GM18858 (cell line): Measurements from ENCODE around the gene PPP1R17.

Experiments
- ATAC-seq: cut with Tn5 transposase; IDR thresholded peaks from one replicate; pipeline ENCODE4 v1.9.1; 2021; ENCODE audit not compliant: unreplicated experiment

PPP1R17 gene

GRCh38 chr7:31687024-31687748, at the start of gene PPP1R17:
Gene PPP1R17 (plus strand): TSS chr7:31687215. CDS start chr7:31692442, 5,227 bp downstream.
- no peak for ATAC-seq

GRCh38 chr7:31640381-31640780, 46.6 kb upstream of the PPP1R17 start:
- ATAC-seq: no peak

DNA sequence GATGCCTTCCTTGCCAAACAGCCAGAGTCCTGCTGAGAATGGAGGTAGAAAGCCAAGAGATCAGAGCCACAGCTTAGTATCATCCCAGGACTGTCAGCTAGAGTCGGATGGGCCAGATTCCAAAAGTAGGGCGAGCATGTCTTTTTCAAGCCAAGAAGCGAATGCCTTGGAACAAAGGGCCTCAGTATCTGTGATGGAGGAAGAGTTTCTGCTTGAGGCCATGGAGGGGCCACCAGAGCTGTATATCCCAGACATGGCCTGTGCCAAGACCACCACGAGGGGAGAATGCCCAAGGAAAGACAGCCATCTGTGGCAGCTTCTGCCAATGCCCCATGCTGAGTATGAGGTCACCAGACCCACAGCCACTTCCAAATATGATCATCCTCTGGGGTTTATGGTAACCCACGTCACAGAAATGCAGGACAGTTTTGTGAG, 44.3 kb upstream of the PPP1R17 start:
- ATAC-seq: no peak

GRCh38 chr7:31646942-31647341, 40.1 kb upstream of the PPP1R17 start:
- no peak for ATAC-seq

DNA sequence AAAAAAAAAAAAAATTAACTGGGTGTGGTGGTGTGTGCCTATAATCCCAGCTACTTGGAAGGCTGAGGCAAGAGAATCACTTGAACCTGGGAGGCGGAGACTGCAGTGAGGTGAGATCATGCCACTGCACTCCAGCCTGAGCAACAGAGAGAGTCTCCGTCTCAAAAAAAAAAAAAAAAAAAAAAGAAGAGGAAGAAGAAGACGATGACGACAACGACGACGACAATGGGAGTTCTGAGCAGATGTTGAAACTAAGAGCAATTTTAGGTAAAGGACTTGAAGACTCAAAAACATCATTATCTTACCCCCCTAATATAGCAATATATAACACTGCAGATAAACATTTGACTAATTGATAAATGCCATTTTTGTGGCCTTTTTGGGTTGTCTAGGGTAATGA, 39.5 kb upstream of the PPP1R17 start:
- ATAC-seq: no peak

DNA sequence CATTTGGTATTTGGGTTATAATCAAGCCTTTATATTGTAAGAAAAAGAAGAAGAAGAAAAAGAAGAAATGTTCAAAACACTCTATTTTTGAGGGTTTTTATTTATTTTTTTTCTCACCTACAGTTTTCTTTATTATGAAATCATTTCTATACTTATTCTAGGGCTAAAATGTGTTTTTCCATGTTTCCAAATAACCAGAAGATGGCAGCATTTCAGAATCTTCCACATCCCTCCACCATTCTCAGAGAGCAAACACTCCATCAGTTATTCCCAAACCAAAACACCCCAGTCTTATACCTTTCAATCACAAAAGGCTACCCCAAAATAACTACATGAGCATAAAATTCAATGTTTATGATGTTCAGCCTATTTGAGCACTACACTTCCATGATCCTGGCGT, 38.7 kb upstream of the PPP1R17 start:
- no peak for ATAC-seq

GRCh38 chr7:31648880-31649279, 38.1 kb upstream of the PPP1R17 start:
- no peak for ATAC-seq

DNA sequence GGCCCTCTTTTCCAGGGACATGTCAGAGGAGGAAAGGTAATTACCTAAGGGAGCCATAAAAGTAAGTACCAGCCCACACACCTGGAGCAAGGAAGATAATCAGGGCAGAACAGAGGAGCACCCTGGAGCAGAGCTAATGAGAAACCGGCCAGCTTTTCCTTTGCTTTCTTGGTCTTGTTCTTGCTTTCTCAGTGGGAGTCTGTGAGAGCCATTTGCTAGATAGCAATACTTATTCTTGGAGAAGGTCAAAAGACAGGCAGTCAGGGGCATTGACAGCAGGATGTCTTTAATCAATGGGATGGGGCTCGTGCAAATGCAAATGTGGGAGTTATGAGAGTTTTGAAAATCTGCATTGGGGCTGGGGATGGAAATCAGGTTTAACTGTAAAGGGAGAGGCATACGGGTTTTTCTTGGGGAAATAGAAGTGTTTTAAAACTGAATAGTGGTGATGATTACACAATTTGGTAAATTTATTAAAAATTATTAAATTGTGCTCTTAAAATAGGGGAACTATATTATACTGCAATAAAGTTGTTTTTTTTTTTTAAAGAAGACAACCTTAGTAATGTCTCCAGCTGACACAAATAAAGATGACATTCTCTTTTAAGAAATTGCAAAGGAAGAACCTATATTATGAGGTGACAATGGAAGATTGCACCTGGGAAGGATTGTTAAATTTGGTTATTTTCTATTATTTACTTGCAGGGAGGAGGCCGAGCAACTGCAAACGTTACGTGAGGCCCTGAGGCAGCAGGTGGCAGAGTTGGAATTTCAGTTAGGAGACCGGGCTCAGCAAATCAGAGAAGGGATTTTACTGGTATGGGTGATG, 35.6 kb upstream of the PPP1R17 start:
- no peak for ATAC-seq

DNA sequence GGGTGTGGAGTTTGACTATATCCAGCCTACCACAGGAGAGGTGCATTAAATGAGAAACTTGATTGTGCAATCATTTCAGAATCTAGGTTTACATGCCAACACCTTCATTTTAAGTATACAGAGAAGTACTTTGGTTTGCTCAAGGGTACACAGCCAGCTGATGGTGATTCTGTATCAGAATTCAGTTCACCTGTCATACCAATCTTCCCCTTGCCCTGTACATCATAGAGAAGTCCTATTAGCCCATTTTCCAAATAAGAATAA, 35.0 kb upstream of the PPP1R17 start:
- no peak for ATAC-seq

DNA sequence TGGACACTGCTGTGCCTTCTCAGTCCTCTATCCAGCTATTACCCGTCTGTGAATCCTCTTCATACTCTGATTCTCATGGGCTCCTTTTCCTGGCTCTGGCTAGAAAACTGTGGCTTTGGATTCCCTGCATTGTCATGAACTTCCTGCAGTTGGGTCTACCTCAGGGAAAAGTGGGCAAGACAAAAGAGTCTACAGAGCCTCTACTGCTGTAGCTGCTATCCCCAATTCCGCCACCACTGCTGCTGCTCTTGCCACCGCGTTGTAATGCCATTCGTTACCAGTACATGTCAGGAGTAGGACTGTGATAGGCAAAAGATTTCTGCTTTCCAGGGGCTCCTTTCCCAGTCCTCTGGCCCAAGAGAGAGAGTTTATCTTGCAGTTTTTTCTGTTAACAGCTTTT, 23.9 kb upstream of the PPP1R17 start:
- ATAC-seq: no peak

DNA sequence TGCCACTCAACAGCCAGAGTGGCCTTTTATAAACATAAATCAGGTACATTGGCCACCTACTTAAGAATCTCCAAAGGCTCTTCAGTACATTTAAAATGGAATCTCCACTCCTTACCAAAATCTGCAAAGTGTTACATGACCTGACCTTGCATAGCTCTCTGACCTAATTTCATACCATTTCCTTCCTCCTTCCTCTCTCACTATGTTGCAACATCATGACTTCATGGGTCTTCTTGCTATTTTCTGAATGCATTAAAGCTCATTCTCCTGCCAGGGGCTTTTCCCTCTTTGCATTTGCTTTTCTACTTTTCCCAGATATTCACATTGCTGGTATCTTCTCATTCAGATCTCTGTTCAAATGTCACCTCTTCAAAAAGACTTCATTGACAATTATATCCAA, 22.1 kb upstream of the PPP1R17 start:
- no peak for ATAC-seq

DNA sequence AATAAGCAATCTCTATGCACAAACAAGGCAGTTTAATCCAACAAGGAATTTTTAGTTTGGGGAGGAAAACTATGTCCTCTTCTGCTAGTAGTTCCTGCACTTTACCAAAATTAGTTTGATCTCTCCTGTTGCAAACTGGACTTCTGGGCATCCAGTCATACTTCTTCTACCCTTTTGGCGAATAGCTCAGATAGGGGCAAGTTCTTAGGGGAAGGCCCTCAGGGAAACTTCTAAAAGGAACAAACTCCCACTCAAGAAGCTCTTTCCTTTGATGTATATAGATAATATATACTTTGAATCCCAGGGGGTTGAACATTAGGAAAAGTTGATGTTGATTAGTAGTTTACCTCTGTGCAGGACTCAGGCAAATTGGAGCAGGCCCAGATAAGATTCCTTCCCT, 21.5 kb upstream of the PPP1R17 start:
- no peak for ATAC-seq

DNA sequence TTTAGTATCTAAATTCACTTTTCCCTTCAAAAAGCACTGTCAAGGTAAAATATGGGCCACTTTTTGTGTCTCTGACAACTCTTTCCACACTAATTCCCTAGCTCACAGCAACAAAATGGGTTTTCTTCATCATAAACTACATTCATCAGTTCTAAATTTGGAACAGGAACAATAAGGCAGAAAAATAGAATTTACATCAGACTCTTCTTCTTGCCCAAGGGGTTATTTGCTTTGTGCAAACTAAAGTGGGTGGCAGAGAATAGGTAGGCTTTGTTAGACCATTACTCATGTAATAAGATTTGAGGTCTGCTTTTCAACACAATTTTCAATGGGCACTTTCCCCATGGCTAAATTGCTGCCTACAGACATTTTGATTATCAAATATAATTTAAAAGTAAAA, 17.6 kb upstream of the PPP1R17 start:
- ATAC-seq: no peak

DNA sequence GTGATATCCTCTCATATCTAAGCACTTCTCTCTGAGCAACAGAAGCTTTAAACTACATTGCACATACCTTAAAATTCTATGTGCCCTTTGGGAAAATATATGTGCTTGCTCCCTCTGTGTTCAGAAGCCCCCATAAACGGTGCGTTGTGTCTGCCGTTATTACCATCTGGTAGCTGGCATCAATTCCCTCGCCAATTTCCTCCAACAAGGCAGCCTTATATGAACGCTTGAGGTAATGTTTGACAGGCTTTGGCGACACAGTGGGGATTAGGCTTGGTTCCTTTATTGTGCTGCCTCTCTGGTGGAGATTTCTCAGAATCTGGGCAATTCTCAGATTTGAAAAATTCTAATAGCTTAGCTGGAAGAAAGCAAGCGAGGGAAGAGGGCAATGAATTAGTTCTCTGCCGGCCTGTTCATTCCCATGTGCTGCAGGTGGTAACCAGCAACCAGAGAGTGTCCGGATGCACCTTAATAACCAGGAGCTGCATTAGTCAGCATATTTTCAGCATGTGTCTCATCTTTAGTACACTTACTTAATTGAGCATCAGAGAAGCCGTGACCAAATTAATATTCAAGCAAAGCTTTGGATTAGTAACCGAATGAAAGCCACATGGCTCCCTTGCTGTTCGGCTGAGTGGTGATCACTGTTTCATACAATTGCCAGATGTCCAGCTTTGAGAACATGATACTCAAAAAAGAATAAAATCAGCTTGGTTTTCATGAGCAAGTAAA, 7.3 kb upstream of the PPP1R17 start:
- no peak for ATAC-seq

GRCh38 chr7:31683445-31684225, 3.4 kb upstream of the PPP1R17 start:
- no peak for ATAC-seq

- ATAC-seq: peak; percentile 91
These were observed 1.4 kb downstream of the PPP1R17 start for GRCh38 chr7:31688372-31688771.

DNA sequence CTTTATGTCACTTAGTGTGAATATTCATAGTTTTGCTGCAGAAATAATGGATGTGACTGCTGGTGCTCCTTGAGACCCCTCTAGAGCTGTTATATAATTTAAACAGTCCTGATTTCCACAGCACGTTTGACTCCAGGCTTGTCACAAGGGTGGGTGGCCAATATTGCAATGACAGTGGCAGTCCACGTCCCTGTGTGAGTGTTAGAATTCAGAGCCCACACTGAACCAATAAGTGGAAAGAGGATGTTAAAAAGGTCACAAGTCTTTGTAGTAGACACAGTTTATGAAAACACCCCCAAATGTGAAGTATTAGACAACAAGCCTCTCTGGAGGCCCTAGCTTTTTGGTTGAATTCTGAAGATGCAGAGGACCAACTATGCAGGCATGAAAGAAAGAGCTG, 2.0 kb downstream of the PPP1R17 start:
- no peak for ATAC-seq

GRCh38 chr7:31690935-31691334, 3.9 kb downstream of the PPP1R17 start:
- no peak for ATAC-seq

DNA sequence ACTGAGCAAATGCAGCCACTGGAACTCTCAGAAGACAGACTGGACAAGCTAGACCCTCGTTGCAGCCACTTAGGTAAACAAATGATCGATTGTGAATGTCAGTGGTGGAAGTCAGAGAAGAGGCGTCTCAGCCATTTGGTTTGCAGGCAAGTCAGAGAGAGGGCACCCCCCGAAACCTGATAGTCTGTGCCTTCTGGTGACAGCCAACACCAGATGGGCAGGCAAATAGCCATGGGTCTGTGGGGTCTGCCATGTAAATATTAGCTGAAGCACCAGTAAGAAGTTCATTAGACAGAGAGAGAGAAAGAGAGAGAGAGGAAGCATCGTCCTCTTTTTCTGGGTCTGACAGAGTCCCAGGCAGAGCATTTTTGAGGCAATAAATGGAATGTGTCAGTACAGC, 5.4 kb downstream of the PPP1R17 start:
- no peak for ATAC-seq

GRCh38 chr7:31692871-31693270, 5.9 kb downstream of the PPP1R17 start:
- ATAC-seq: no peak
